Liver (tissue), 9 donors: Measurements from ENCODE around the gene PDE4B. TPM values are rescaled to one million over a fixed set of nuclear protein-coding genes. Genes with fewer than 3 reads are reported as not detected.

ENCODE experiments used
- DNase-seq: peaks from one replicate; pipeline ENCODE4 v3.0.0-alpha.2; 2017; ENCODE audit warnings: low spot score
- H3K27ac ChIP-seq, 2 donors: one replicate each; pipeline ENCODE4 v1.7.0; 2013; ENCODE audit warnings: inconsistent platforms in 2 of 2, low read length in 2 of 2, control low read depth in 1 of 2, low read depth in 1 of 2, mild to moderate bottlenecking in 1 of 2
- H3K27me3 ChIP-seq, 4 donors: one replicate each; pipeline versions ENCODE4 v1.6.1 to v1.7.0; 2013; ENCODE audit warnings: low read length in 3 of 4, inconsistent platforms in 1 of 4, mild to moderate bottlenecking in 1 of 4, moderate library complexity in 1 of 4; ENCODE audit not compliant: control insufficient read depth in 4 of 4, insufficient read depth in 4 of 4
- H3K36me3 ChIP-seq, 4 donors: one replicate each; pipeline versions ENCODE4 v1.6.1 to v1.7.0; 2013; ENCODE audit warnings: low read length in 3 of 4, mild to moderate bottlenecking in 3 of 4, low read depth in 1 of 4, moderate library complexity in 1 of 4; ENCODE audit not compliant: control insufficient read depth in 4 of 4, insufficient read depth in 3 of 4
- H3K4me1 ChIP-seq, 4 donors: one replicate each; pipeline versions ENCODE4 v1.6.1 to v1.7.0; 2013; ENCODE audit warnings: low read length in 3 of 4, mild to moderate bottlenecking in 3 of 4, moderate library complexity in 1 of 4; ENCODE audit not compliant: control insufficient read depth in 4 of 4, insufficient read depth in 4 of 4
- H3K4me3 ChIP-seq, 3 donors: one replicate each; pipeline versions ENCODE4 v1.6.1 to v1.7.0; 2013; ENCODE audit warnings: low read length in 3 of 3, control low read depth in 1 of 3, low read depth in 1 of 3, mild to moderate bottlenecking in 1 of 3
- H3K9ac ChIP-seq, 2 donors: one replicate each; pipeline ENCODE4 v1.7.0; 2013; ENCODE audit warnings: low read length in 2 of 2, mild to moderate bottlenecking in 2 of 2, moderate library complexity in 2 of 2, control low read depth in 1 of 2, low read depth in 1 of 2
- H3K9me3 ChIP-seq, 4 donors: one replicate each; pipeline versions ENCODE4 v1.6.1 to v1.7.0; 2013; ENCODE audit warnings: low read length in 3 of 4; ENCODE audit not compliant: control insufficient read depth in 4 of 4
- CTCF ChIP-seq: fragments of 150-350 bp; IDR thresholded peaks from 2 replicates; pipeline ENCODE4 v1.5.1; 2017; ENCODE audit warnings: improper control_type of control experiment, low read depth, low read length; ENCODE audit not compliant: missing input control
- EGR1 ChIP-seq, 2 donors: IDR thresholded peaks; 2 replicates each; pipeline ENCODE4 v1.6.1; 2016 to 2018; ENCODE audit warnings: antibody characterized with exemption in 2 of 2, low read depth in 2 of 2
- FOXA1 ChIP-seq: IDR thresholded peaks from 2 replicates; pipeline ENCODE4 v1.6.1; 2016; ENCODE audit warnings: antibody characterized with exemption
- FOXA2 ChIP-seq: IDR thresholded peaks from 2 replicates; pipeline ENCODE4 v1.6.1; 2016; ENCODE audit warnings: antibody characterized with exemption
- GABPA ChIP-seq, 2 donors: IDR thresholded peaks in 1 of 2; conservative IDR thresholded peaks in 1 of 2; 2 replicates each; pipeline ENCODE4 v1.6.1; 2016; ENCODE audit warnings: antibody characterized with exemption in 2 of 2, mild to moderate bottlenecking in 1 of 2, moderate library complexity in 1 of 2
- HNF4A ChIP-seq, 2 donors: conservative IDR thresholded peaks; 2 replicates each; pipeline ENCODE4 v1.6.1; 2016; ENCODE audit warnings: antibody characterized with exemption in 2 of 2, mild to moderate bottlenecking in 2 of 2
- HNF4G ChIP-seq: IDR thresholded peaks from 2 replicates; pipeline ENCODE4 v1.6.1; 2016; ENCODE audit warnings: antibody characterized with exemption
- JUND ChIP-seq, 2 donors: IDR thresholded peaks; 2 replicates each; pipeline ENCODE4 v1.6.1; 2016; ENCODE audit warnings: antibody characterized with exemption in 2 of 2
- NR2F2 ChIP-seq: IDR thresholded peaks from 2 replicates; pipeline ENCODE4 v1.6.1; 2016; ENCODE audit warnings: antibody characterized with exemption
- RAD21 ChIP-seq, 2 donors: IDR thresholded peaks; 2 replicates each; pipeline ENCODE4 v1.6.1; 2016; ENCODE audit warnings: antibody characterized with exemption in 2 of 2, mild to moderate bottlenecking in 2 of 2
- REST ChIP-seq: IDR thresholded peaks from 2 replicates; pipeline ENCODE4 v1.6.1; 2016; ENCODE audit warnings: antibody characterized with exemption, mild to moderate bottlenecking
- RXRA ChIP-seq, 2 donors: IDR thresholded peaks; 2 replicates each; pipeline ENCODE4 v1.6.1; 2017 to 2018; ENCODE audit warnings: antibody characterized with exemption in 2 of 2, mild to moderate bottlenecking in 1 of 2
- SP1 ChIP-seq: IDR thresholded peaks from 2 replicates; pipeline ENCODE4 v1.6.1; 2018; ENCODE audit warnings: antibody characterized with exemption, mild to moderate bottlenecking
- TAF1 ChIP-seq: conservative IDR thresholded peaks from 2 replicates; pipeline ENCODE4 v1.6.1; 2016; ENCODE audit warnings: antibody characterized with exemption, mild to moderate bottlenecking
- YY1 ChIP-seq: IDR thresholded peaks from 2 replicates; pipeline ENCODE4 v1.6.1; 2016; ENCODE audit warnings: antibody characterized with exemption, mild to moderate bottlenecking
- WGBS: extraction: QIAGEN DNeasy Blood & Tissue Kit; methylation state at CpG from one replicate; pipeline ENCODE4 v1.1.7; 2013; 5-methylcytosine and 5-hydroxymethylcytosine counted together
- polyA plus RNA-seq, 2 donors: library from polyadenylated mRNA; stranded (reverse) in 1 of 2; unstranded in 1 of 2; fragments of 200-250 nt in 1 of 2; fragments of >200 nt in 1 of 2; fragmentation: Nextera tagmentation in 1 of 2; extraction: Ambion mirVana in 1 of 2; gene quantifications; one replicate each; pipeline versions ENCODE4 v1.2.1 to v1.2.3, GENCODE V29; 2013 to 2015
- total RNA-seq, 2 donors: library from RNA; depleted of rRNA; stranded (reverse); fragments of >200 nt; gene quantifications; one replicate each; pipeline ENCODE4 v1.2.3, GENCODE V29; 2014
- TF ChIP-seq, protein P1 (sequence below): IDR thresholded peaks from 2 replicates; pipeline ENCODE4 v1.6.1; 2016; ENCODE audit warnings: antibody characterized with exemption
- donor health status: healthy.
- donor health status: healthy.
- donor health status: healthy.
- donor health status: healthy.
- donor health status: healthy.

PDE4B gene
- total and polyA plus RNA-seq, 4 donors, result 1.9 to 3.9 (median 2.7) TPM

GRCh38 chr1:66300972-66301451 lies 508.3 kb downstream of the PDE4B start:
- Histone ChIP-seq H3K9ac (peak overlapping the region; percentile 8 to 58), H3K4me3 (peak overlapping the region in 1 of 3 donors; percentile 32)

GRCh38 chr1:66302184-66302742 lies 509.6 kb downstream of the PDE4B start:
- TF ChIP-seq FOXA1 (no peak), HNF4A (conservative IDR thresholded peaks at IDR 0.05) (no peak)
- no peak for DNase-seq
- H3K27ac ChIP-seq, result no peak overlapping the region
- H3K4me3 ChIP-seq, result no peak overlapping the region
- H3K36me3 ChIP-seq, result no peaks in the 10 kb centered on the region
- H3K9ac ChIP-seq, result no peak overlapping the region
- no peaks in the 10 kb centered on the region for H3K27me3 ChIP-seq
- 92% methylated on average over 3 of the region's 3 CpGs for WGBS
- peaks cover 5 to 14% (median 8%) of the 10 kb centered on the region in 4 donors for H3K4me1 ChIP-seq
- no peaks in the 10 kb centered on the region for H3K9me3 ChIP-seq

More at GRCh38 chr1:66300972-66301451, 508.3 kb downstream of the PDE4B start:
- H3K27ac ChIP-seq, result peak overlapping the region; percentile 61 to 81
- TF ChIP-seq YY1 (peak; percentile 9), HNF4G (no peak), JUND (IDR thresholded peaks at IDR 0.05) (peak; percentile 11 to 52), SP1 (peak; percentile 26), TAF1 (peak; percentile 17)
- TF ChIP-seq, protein P1, sequence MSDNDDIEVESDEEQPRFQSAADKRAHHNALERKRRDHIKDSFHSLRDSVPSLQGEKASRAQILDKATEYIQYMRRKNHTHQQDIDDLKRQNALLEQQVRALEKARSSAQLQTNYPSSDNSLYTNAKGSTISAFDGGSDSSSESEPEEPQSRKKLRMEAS, result no peak
- no peaks in the 10 kb centered on the region for H3K27me3 ChIP-seq
- H3K9me3 ChIP-seq, result no peaks in the 10 kb centered on the region
- H3K36me3 ChIP-seq, result no peaks in the 10 kb centered on the region
- WGBS, result 21% methylated on average over 4 of the region's 4 CpGs
- H3K4me1 ChIP-seq, result peaks cover 5 to 16% (median 8%) of the 10 kb centered on the region in 4 donors
- no peak for DNase-seq

DNA sequence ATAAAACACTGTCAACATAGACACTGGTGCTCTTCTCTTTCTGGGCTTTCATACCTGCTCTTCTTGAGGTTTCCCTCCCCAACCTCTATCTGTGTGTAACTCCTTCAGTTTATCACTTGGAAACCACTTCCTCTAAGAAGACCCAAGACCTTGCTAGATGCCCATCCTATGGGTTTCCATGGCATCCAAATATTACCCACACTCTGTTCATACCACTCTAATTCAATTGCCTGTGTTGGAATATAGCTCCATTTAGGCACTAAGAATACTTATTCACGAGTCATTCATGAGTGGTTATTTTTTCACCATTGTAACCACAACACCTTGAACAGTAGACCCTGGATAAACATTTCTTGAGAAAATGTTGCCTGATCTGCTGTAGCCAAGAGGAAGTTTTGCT lies 510.1 kb downstream of the PDE4B start:
- peaks cover 5 to 14% (median 8%) of the 10 kb centered on the region in 4 donors for H3K4me1 ChIP-seq
- no peak for DNase-seq
- no peak overlapping the region for H3K27ac ChIP-seq
- H3K4me3 ChIP-seq, result no peak overlapping the region
- no peak for TF ChIP-seq RXRA (IDR thresholded peaks at IDR 0.05)
- no peak for TF ChIP-seq HNF4A (conservative IDR thresholded peaks at IDR 0.05)
- no peaks in the 10 kb centered on the region for H3K9me3 ChIP-seq
- H3K9ac ChIP-seq, result no peak overlapping the region
- no peaks in the 10 kb centered on the region for H3K36me3 ChIP-seq
- no peaks in the 10 kb centered on the region for H3K27me3 ChIP-seq
- WGBS, result 75% methylated on average over 1 of the region's 1 CpG

GRCh38 chr1:66303646-66304045 lies 511.0 kb downstream of the PDE4B start:
- no peak for DNase-seq
- TF ChIP-seq RAD21 (IDR thresholded peaks at IDR 0.05) (no peak), YY1 (no peak), HNF4G (no peak), TAF1 (no peak), SP1 (no peak), REST (no peak), FOXA2 (no peak), NR2F2 (no peak), EGR1 (IDR thresholded peaks at IDR 0.05; ENCODE audit: low read depth in 2 of 2) (no peak), JUND (IDR thresholded peaks at IDR 0.05) (no peak), RXRA (IDR thresholded peaks at IDR 0.05) (no peak), GABPA (IDR thresholded peaks at IDR 0.05 in 1 of 2, conservative IDR thresholded peaks at IDR 0.05 in 1 of 2) (no peak), CTCF (no peak), FOXA1 (no peak), HNF4A (conservative IDR thresholded peaks at IDR 0.05) (no peak)
- TF ChIP-seq, protein P1, result no peak
- peaks cover 5 to 14% (median 8%) of the 10 kb centered on the region in 4 donors for H3K4me1 ChIP-seq
- WGBS, result 100% methylated on average over 2 of the region's 2 CpGs
- H3K27me3 ChIP-seq, result no peaks in the 10 kb centered on the region
- H3K9me3 ChIP-seq, result no peaks in the 10 kb centered on the region
- H3K36me3 ChIP-seq, result no peaks in the 10 kb centered on the region
- H3K27ac ChIP-seq, result no peak overlapping the region
- no peak overlapping the region for H3K9ac ChIP-seq
- H3K4me3 ChIP-seq, result no peak overlapping the region
